ENCODE measurements around the gene POM121. TPM values are rescaled to one million over a fixed set of nuclear protein-coding genes. Genes with fewer than 3 reads are reported as not detected.
"Not testable (repeated sequence)": the region's sequence is repeated elsewhere in the genome, so short reads cannot be mapped to it uniquely, and the experiment has no call there.

POM121 gene
- polyA plus RNA-seq, 3 donors, result 38.4 to 49.2 (median 48.1) TPM

DNA sequence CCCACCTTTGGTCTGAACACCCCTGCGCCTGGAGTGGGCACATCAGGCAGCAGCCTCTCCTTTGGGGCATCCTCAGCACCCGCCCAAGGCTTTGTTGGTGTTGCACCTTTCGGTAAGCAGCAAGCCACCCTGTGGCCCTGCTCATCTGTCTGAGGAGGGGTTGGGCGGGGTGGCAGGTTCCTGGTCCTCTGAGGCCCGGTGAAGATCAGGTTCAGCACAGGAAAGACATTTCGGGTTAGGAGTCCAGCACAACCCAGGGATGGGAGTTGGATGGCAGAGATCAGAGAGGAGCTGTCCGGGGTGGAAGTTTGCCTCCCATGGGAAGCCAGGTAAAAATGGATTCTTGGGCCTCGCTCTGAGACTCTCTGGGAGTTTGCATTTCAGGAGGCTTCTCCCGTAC lies 20.7 kb downstream of the POM121 start:
- DNase-seq (ENCODE audit: extremely low read depth in 1 of 11, low read depth in 9 of 11, low spot score in 4 of 11), result not testable (repeated sequence)

DNA sequence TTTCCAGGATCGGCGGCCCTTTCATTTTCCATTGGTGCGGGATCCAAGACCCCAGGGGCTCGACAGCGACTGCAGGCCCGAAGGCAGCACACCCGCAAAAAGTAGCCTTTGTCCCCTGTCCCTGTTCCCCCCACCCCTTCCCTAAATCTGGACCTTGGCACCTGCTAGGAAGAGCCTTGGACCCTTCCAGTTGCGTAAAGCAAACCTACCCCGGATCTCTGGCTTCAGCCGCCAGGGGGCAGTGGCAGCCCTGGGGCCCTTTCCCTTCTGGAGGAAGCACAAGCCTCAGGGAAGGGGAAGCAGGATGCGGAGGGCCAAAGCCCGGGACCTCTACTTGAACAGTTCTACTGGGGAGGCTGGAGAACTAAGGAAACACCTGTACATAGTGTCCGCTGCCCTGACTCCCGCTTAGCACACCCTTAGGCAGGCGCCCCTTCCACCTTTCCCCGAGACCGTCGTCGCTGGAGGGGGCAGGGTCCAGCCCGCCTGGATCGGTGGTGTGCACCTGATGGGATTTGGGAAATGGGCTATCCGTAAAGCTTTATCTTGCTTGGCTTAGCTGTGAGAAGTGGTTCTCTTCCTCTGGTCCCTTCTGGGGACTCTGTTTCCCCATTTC lies 21.3 kb downstream of the POM121 start:
- not testable (repeated sequence) for DNase-seq (ENCODE audit: extremely low read depth in 1 of 11, low read depth in 9 of 11, low spot score in 4 of 11)

DNA sequence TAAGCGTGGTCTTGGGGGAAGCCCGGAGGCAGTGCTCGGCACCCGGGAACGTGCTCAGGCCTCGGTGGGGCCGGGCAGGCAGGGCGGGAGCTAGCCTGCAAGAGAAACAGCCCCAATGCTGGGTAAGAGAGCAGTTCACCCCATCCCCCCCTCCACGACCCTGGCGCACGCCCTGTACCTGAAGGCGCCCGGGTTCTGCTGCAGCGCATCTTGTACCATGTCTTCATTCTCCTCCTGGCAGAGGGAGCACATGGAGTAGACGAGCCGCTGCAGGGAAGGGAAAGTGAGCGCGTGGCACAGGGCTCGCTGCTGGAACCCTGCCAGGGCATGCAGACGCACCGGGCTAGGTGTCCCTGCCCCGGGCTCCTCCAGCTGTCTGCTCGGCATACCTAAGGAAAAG lies 23.8 kb downstream of the POM121 start:
- DNase-seq (ENCODE audit: extremely low read depth in 1 of 11, low read depth in 9 of 11, low spot score in 4 of 11), result not testable (repeated sequence)

DNA sequence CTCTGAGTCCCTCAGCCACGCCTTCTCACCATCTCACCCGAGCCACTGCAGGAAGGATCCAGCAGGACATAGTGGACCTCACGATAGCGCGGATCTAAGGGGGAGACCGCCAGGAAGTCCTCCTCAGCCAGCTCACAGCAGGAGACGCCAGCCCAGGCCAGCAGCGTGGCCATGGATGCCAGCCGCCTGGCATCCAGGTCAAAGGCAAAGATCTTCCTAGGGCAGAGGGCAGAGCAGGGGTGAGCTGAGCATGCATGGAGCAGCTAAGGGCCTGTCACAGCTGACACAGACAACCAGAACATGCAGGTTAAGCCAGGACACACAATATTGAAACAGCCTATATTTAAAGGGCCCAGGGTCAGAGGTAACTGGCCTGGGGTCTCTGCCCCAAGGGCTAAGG lies 24.4 kb downstream of the POM121 start:
- not testable (repeated sequence) for DNase-seq (ENCODE audit: extremely low read depth in 1 of 11, low read depth in 9 of 11, low spot score in 4 of 11)

DNA sequence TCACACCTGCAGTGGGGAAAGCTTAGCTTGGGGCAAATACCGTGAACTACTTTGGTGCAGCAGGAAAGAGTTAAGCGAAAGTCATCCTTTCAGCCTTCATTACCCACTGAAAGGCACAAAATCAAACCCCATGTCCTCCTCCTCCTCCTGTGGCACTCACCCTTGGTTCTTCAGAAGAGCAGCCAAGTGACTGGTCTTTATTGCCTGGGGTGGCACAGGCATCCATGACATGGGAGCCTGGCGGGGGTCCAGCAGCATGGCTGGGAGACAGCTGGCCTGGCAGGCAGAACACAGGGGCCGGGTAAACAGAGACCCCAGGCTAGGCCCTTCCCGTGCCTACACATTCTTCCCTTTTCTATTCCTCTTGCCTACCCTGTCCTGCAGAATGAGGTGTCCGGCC lies 24.8 kb downstream of the POM121 start:
- not testable (repeated sequence) for DNase-seq (ENCODE audit: extremely low read depth in 1 of 11, low read depth in 9 of 11, low spot score in 4 of 11)

DNA sequence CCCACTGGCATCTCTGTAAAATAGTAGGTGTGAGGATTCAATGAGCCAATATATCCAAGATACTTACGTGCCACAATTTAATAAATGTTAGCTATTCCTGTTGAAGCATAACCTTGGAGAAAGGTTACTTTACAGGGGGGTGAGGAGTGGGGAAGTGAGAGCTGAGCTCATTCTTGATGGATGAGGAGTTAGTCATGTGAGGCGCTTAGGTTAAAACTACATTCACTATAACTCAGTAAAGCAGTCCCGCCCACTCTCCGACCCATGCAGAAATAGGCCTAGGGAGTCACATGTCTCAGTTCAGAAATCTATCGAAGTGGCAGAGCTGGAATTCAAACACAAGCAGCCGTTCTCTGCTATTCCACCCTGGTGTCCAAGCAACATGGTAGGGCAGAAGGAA lies 25.5 kb downstream of the POM121 start:
- not testable (repeated sequence) for DNase-seq (ENCODE audit: extremely low read depth in 1 of 11, low read depth in 9 of 11, low spot score in 4 of 11)

DNA sequence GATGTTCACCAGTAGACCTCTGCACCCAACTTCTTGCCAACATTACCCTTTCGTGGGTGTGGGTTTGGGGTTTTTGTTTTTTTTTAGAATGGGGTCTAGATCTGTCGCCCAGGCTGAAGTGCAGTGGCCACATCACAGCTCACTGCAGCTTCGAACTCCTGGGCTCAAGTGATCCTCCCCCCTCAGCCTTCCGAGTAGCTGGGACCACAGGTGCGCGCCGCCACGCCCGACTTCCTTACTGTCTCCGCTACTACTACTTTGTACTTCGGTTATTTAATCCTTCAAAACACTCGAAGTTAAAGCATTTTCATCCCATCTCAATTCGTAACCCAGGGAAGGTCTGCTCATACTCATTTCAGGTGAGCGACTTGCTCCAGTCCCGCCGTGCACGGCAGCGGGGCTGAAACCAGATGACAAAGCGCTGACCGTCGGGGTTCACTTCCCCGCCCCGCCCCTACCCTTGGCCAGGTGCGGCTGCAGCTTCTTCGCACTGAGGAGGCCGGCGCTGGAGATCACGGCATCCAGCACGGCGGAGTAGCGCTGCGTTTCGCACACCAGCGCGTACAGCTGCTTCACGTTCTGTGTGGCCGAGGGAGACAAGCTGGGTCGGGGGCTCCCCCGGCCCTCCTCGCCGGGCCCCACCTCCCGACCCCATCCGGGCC lies 29.1 kb downstream of the POM121 start:
- not testable (repeated sequence) for DNase-seq (ENCODE audit: extremely low read depth in 1 of 11, low read depth in 9 of 11, low spot score in 4 of 11)

DNA sequence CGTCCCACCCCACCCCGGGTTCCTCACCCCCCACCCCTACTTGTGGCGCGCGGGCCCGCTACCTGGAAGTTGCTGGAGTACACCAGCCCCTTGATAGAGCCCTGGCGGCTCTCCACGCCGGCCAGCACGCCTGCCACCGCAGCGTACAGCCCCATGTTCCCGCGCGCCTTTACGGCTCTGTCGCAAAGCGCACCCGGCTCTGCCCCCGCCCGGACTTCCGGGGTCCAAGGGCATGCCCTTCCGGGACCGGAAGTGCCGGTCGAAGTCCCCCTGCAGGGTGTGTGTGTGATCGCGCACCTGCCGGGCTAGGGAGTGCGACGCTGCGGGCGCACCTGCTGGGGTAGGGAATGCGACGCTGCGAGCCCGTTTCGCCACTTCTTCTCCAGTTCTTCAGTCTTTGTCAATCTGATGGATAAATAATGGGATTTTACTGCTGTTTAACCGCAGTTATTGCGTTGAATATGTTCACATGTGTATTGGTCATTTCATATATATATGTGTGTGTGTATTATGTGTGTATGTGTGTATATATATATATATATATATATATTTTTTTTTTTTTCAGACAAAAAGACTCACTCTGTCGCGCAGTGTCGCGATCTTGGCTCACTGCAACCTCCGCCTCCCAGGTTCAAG lies 29.8 kb downstream of the POM121 start:
- DNase-seq (ENCODE audit: extremely low read depth in 1 of 11, low read depth in 9 of 11, low spot score in 4 of 11), result not testable (repeated sequence)

DNA sequence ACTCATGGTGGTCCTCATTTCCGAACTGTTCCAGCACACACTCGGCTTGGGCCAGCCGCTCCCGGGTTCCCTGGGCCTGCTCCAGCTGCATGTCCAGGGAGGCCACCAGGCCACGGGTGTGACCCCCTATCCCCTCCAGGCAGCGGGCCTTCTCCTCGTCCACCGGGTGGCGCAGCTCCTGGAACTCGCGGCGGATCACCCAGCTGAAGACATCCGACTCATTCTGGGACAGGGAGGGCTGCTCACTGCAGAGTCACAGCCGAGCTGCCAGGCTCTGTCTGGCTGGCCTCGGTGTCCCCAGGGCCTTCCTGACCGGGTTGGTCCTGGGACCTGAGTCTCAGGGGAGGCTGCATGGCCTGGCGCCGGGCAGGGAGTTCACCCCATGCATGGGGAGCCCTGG lies 35.1 kb downstream of the POM121 start:
- not testable (repeated sequence) for DNase-seq (ENCODE audit: extremely low read depth in 1 of 11, low read depth in 9 of 11, low spot score in 4 of 11)

DNA sequence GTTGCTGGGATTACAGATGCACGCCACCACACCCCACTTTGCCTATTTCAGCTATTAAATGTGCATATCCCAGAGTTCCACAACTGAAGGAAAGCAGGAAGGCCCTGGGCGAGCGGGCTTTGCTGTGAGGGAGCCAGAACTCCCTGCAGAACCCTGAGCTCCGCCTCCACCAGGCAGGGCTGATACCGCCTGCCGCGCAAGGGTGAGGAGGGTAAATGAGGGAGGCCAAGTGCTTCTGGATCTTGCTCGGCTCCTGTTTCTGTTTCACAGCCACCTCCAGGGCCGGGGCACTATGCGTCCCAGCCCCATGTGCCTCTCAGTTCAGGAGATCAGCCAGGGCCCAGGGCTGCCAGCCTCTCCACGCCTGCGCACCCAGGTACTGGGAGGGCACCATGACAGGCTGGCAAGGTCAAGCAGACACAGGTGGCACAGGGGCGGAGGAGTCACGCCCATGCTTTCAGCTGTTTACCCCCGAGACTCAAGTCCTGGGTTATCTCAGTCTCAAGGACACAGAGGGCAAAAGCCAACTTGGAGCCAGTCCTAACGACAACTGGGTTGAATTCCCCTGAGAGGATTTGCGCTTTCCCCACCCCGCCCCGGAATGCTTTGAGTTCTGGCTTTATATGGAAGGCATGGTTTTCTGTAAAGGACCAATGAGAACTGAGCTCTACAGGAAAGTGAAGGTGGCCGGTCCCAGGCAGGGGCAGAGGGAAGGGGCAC lies 35.9 kb downstream of the POM121 start:
- not testable (repeated sequence) for DNase-seq (ENCODE audit: extremely low read depth in 1 of 11, low read depth in 9 of 11, low spot score in 4 of 11)

DNA sequence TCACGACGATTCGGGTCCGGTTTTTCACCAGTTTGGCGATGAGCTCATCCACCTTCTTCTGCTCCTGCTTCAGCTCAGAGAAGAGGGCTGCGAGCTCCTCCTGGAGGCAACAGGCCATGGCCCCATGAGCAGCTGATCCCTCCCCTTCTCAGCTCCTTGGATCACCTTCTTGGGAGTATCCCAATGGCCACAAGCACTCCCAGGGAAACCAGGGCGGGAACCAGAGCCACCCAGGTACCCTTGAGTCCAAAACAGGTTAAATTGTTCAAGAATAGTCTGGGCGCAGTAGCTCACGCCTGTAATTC lies 36.4 kb downstream of the POM121 start:
- DNase-seq (ENCODE audit: extremely low read depth in 1 of 11, low read depth in 9 of 11, low spot score in 4 of 11), result not testable (repeated sequence)

DNA sequence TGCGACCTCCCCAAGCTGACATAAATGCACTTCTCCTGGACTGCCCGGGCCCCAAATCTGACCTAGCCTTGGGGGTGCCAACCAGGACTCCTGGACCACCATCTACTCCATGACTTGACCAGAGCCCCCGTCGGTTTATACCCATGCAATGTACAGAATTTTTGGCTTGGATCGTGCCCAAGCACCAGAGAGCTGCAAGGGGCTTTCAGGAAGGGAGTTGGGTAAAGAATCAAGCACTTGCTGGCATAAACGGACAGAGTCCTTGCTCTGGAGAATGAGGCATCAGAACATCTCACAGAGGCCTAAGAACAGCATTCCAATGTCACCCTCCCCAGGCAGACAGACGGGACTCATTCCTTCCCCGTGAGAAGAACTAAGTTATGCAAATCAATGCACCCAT lies 38.2 kb downstream of the POM121 start:
- DNase-seq (ENCODE audit: extremely low read depth in 1 of 11, low read depth in 9 of 11, low spot score in 4 of 11), result not testable (repeated sequence)

DNA sequence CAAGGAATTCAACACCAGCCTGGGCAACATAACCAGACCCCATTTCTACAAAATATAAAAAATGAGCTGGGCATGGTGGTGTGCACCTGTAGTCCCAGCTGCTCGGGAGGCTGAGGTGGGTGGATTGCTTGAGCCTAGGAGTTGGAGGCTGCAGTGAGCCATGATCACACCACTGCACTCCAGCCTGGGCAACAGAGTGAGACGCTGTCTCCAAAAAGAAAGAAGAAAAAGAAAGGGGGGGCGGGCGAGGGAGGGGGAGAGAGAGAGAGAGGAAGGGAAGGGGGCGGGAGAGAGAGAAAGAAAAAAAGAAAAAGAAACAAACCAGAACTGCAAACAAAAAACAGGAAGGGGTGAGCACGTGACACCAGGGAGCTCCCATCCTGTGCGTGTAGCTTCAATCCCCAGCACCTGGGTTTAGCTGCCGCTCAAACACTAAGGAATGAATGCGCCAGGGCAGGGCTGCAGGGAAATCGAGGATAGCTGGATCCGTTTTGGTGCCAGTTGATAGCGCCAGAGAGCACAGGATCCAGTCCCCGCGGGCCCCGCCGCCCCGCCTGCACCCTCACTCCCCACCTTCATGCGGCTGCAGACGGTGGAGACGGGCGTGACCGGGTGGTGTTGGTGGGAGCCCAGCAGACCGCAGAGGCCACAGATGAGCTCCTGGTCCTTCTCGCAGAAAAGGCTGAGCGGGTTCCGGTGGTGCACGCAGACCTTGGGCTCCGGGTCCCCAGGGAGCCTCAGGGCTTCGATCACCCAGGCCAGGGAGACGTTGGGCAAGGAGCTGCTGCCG lies 40.5 kb downstream of the POM121 start:
- not testable (repeated sequence) for DNase-seq (ENCODE audit: extremely low read depth in 1 of 11, low read depth in 9 of 11, low spot score in 4 of 11)

DNA sequence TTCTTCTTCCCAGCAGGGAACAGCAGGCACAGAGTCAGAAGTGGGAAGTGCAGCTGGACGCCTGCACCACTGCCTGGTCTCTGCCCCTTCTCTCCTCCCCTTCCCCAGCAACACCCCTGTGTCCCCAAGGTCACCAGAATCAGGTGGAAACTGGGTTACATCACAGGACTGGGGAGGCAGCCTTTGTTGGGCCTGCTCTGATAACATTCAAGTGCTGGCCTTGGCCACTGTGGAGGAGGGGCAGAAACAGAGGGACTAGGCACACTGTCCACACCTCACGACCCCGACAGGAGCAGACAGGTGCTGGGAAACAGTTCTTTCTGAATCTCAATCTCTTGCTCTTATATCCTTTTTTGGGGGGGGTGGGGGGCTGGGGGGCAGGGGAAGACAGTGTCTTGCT lies 42.0 kb downstream of the POM121 start:
- DNase-seq (ENCODE audit: extremely low read depth in 1 of 11, low read depth in 9 of 11, low spot score in 4 of 11), result not testable (repeated sequence)

DNA sequence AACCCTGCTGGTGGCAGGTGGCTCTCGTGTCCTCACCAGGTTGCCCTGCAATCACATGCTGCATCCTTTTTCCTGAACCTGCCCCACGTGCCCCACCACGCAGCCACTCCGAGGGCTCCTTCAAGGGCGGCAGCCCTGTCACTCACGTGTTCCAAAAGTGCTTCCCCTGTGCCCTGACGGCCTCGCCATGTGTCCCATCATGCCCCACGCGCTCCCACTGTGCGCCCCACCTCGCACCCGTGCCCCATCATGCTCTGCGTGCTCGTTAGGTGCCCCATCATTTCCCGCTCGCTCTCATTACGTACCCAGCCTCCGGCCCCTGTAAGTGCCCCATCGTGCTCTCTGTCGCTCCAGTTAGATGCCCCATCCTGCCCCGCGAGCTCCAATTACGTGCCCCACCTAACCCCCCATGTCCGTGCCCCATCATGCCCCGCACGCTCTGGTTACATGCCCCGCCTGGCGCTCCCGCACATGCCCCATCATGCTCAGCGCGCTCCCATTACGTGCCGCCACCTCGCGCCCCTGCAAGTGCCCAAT lies 44.2 kb downstream of the POM121 start, which contains the start of gene TRIM74:
Gene TRIM74 (minus strand): TSS at position 487 of the 537 bp plus-strand sequence. CDS start 3,309 bp downstream, outside the sequence.
- not testable (repeated sequence) for DNase-seq (ENCODE audit: extremely low read depth in 1 of 11, low read depth in 9 of 11, low spot score in 4 of 11)

DNA sequence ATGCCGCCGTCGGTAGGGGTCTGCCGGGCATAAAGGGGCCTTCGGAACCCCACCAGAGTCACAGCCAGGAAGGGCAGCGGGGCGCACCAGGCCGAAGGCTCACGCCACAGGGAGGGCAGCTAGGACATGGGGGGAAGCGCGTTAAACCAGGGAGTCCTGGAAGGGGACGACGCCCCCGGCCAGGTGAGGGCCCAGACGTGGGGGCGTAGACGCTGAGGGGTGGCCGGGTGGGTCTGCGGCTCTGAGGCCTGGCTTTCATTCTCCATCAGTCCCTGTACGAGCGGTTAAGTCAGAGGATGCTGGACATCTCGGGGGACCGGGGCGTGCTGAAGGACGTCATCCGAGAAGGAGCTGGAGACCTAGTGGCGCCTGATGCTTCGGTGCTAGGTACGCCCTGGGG lies 44.8 kb downstream of the POM121 start:
- DNase-seq (ENCODE audit: extremely low read depth in 1 of 11, low read depth in 9 of 11, low spot score in 4 of 11), result not testable (repeated sequence)

DNA sequence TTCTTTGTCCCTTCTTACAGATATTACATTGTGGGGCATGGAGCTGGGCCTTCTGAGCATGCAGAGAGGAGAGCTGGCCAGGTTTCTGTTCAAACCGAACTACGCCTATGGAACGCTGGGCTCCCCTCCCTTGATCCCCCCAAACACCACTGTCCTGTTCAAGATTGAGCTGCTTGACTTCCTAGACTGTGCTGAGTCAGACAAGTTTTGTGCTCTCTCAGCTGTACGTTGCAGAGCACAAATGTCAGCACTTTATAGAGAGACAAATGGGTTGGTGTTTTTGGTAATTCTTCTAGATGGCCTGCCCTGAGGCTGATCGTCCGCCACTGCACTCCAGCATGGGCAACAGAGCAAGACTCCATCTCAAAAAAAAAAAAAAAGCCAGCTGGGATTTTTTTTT lies 46.6 kb downstream of the POM121 start:
- DNase-seq (ENCODE audit: extremely low read depth in 1 of 11, low read depth in 9 of 11, low spot score in 4 of 11), result not testable (repeated sequence)

DNA sequence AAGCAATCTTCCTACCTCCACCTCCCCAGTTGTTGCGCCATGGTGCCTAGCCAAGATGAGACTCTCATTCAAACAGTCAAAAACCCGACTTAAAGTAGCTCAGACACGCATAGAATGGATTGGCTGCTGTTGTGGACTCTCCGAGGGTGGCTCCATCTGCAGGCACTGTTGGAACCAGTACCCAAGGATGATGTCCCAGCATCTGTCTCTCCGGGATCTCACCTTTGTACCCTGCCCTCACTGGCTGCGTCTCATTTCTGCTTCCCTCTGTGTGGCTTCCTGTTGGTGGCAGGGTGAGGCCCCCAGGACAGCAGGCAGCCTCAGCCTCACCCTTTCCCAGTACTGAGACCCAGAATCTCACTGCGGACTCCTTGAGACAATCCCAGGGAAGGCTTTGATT lies 49.9 kb downstream of the POM121 start:
- not testable (repeated sequence) for DNase-seq (ENCODE audit: extremely low read depth in 1 of 11, low read depth in 9 of 11, low spot score in 4 of 11)
